ENCODE data around the gene SERPINA4. TPM values are rescaled to one million over a fixed set of nuclear protein-coding genes. Genes with fewer than 3 reads are reported as not detected.
A peak's percentile ranks its signal among the peaks of the same experiment; 100 is the strongest.

Gene SERPINA4
- total RNA-seq, 1 donor from 2014 or later: not detected

DNA sequence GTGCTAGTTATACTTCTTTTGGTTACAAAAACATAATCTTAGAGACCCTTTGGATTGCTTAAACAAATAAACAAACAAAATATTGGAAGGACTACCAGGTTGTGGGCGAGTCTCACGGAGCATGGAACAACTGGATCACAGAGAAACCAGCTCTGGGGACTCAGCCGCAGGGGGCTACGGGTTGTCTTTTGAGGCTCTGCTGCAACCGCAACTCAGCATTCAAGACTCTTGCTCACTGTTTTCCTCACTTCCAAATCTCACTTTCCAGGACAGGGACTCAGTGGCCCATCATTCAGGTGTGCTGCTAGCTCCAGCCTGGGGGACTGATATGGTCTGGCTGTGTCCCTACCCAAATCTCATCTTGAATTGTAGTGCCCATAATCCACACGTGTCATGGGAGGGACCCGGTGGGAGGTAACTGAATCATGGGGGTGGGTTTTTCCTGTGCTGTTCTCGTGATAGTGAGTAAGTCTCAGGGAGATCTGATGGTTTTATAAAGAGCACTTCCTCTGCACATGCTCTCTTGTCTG, 14.0 kb upstream of the SERPINA4 start:
- intact Hi-C loops (cut with micrococcal nuclease): no loop called here
- DNase-seq (ENCODE audit: low spot score): no peak
- H3K27me3 Mint-ChIP-seq (ENCODE audit: low read depth): peaks cover under 1% of the 10 kb centered on the region
- H3K9me3 Mint-ChIP-seq: no peaks in the 10 kb centered on the region
- no peaks in the 10 kb centered on the region for H3K4me1 Mint-ChIP-seq (ENCODE audit: low read depth)
- H3K4me3 Mint-ChIP-seq (ENCODE audit: low read depth): no peak overlapping the region
- no peaks in the 10 kb centered on the region for H3K36me3 Mint-ChIP-seq (ENCODE audit: low read depth)
- H3K27ac Mint-ChIP-seq: no peak overlapping the region

DNA sequence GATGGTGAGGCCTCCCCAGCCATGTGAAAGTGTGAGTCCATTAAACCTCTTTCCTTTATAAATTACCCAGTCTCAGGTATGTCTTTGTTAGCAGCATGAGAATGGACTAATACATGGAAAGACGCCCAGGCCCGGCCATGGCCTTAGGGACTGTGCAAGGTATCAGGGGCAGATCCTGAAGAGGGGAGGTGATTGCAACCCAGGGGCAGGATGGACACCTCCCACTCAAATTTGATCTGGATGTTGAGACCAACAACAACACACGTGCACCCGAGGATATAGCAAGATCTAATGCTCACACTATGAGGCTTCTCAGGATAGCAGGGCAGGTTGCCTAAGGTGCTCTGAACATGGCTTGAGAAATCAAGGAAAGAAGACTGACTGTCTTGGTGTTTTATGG, 13.5 kb upstream of the SERPINA4 start:
- H3K36me3 Mint-ChIP-seq (ENCODE audit: low read depth): no peaks in the 10 kb centered on the region
- H3K4me1 Mint-ChIP-seq (ENCODE audit: low read depth): no peaks in the 10 kb centered on the region
- H3K27me3 Mint-ChIP-seq (ENCODE audit: low read depth): peaks cover 2% of the 10 kb centered on the region
- intact Hi-C loops (cut with micrococcal nuclease): loop anchor here (2.0 kb wide), 1 partner anchor 113 kb away; no protein-coding TSS in a partner anchor
- H3K9me3 Mint-ChIP-seq: no peaks in the 10 kb centered on the region
- DNase-seq (ENCODE audit: low spot score): no peak
- no peak overlapping the region for H3K4me3 Mint-ChIP-seq (ENCODE audit: low read depth)
- no peak overlapping the region for H3K27ac Mint-ChIP-seq

DNA sequence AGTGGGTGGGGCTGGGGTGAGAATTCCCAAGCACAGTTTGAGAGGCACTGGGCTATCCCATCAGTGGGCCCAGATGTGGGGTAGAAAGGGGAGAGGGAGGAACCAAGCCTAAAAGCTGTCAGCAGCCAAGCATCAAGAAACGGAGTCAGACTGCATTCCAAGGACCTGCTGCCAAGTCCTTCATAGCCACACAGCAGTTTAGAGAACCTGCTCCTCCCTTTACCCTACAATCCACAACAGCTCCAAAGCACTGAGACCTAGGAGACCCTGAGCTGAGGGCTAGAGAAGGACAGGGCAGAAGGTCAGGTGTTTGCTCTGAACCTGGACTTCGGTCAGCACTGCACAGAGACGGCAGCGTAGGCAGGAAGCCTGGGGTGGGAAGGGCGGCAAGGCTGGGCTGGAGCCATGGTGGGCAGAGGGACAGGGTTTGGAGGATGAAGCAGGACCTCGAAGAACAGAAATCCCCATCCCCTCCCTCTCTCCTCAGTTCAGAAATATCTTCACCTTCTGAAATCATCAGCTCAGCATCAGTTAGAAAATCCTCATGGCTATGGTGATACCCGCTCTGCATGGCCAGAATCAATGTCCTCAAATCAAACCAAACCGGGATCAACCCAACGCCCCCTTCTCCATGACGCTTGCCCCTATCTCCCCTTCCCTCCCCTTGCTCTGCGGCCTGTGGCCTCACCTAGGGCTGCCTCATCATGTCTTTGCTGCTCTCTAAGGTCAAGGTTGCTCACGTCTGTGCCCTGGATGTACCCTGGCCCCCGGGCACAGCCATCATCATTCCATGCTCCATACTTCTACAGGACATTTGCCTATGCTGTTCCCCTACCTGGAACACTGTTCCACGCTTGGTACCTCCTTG, 12.9 kb upstream of the SERPINA4 start:
- no peaks in the 10 kb centered on the region for H3K9me3 Mint-ChIP-seq
- no peak overlapping the region for H3K27ac Mint-ChIP-seq
- no peaks in the 10 kb centered on the region for H3K36me3 Mint-ChIP-seq (ENCODE audit: low read depth)
- intact Hi-C loops (cut with micrococcal nuclease): loop anchor here (2.0 kb wide), 1 partner anchor 114 kb away; no protein-coding TSS in a partner anchor
- H3K4me3 Mint-ChIP-seq (ENCODE audit: low read depth): no peak overlapping the region
- H3K4me1 Mint-ChIP-seq (ENCODE audit: low read depth): no peaks in the 10 kb centered on the region
- no peak for DNase-seq (ENCODE audit: low spot score)
- peaks cover 6% of the 10 kb centered on the region for H3K27me3 Mint-ChIP-seq (ENCODE audit: low read depth)

DNA sequence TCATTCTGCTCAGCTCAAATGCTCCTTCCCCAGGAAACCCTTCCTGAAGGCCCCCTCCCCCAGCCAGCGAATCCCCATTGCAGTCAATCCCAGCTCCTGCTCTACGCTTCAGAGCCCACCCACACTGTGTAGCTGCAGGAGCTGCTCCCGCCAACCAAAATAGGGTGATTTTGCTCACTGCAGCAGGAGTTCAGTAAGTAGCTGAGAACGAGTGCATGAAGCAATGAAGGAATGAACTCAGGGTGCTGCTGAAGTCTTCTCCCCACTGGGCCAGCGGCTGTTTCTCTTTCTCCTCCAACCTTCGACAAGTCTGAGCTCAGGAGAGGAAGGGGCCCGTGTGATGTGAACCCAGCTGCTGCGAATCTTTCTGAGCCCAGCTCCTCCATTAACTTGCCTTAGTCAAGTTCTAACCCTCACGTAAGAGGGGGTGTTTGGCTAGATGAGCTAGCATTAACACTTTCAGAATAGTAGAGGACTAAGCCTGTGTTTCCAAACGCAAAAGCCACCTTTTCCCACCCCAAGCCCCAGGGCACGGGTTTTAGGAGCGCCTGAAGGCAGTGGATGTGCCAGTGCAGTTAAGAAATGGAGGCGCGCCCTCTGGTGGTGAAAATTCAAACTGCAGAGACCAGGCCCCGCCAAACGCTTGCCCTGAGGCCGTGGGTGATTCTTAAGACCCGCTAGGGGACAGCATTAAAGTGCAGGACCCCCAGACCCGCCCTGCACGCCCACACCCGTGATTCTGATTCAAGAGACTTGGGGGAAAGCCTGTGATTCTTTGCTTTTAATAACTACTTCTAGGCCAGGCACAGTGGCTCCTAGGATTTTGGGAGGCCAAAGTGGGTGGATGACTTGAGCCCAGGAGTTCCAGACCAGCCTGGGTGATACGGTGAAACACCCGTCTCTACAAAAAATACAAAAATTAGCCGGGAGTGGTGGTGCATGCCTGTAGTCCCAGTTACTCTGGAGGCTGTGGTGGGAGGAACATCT, 11.9 kb upstream of the SERPINA4 start:
- Mint-ChIP-seq H3K4me3 (ENCODE audit: low read depth) (no peak overlapping the region), H3K27ac (no peak overlapping the region), H3K4me1 (ENCODE audit: low read depth) (no peaks in the 10 kb centered on the region), H3K9me3 (no peaks in the 10 kb centered on the region), H3K27me3 (ENCODE audit: low read depth) (peaks cover 8% of the 10 kb centered on the region), H3K36me3 (ENCODE audit: low read depth) (no peaks in the 10 kb centered on the region)
- peak; percentile 24 for DNase-seq (ENCODE audit: low spot score)
- intact Hi-C loops (cut with micrococcal nuclease): loop anchor here (2.0 kb wide), 1 partner anchor 114 kb away; no protein-coding TSS in a partner anchor

- no peaks in the 10 kb centered on the region for H3K36me3 Mint-ChIP-seq (ENCODE audit: low read depth)
- intact Hi-C loops (cut with micrococcal nuclease): no loop called here
Observed at GRCh38 chr14:94550041-94550440, 11.2 kb upstream of the SERPINA4 start.

GRCh38 chr14:94555991-94556390, 5.3 kb upstream of the SERPINA4 start:
- Mint-ChIP-seq H3K4me1 (ENCODE audit: low read depth) (no peaks in the 10 kb centered on the region), H3K36me3 (ENCODE audit: low read depth) (no peaks in the 10 kb centered on the region), H3K27ac (no peak overlapping the region), H3K27me3 (ENCODE audit: low read depth) (peaks cover 10% of the 10 kb centered on the region), H3K9me3 (no peaks in the 10 kb centered on the region), H3K4me3 (ENCODE audit: low read depth) (no peak overlapping the region)
- no peak for DNase-seq (ENCODE audit: low spot score)
- intact Hi-C loops (cut with micrococcal nuclease): no loop called here

More at GRCh38 chr14:94550041-94550440, 11.2 kb upstream of the SERPINA4 start:
- Mint-ChIP-seq H3K4me1 (ENCODE audit: low read depth) (no peaks in the 10 kb centered on the region), H3K4me3 (ENCODE audit: low read depth) (no peak overlapping the region), H3K27me3 (ENCODE audit: low read depth) (peaks cover 8% of the 10 kb centered on the region), H3K9me3 (no peaks in the 10 kb centered on the region), H3K27ac (no peak overlapping the region)
- DNase-seq (ENCODE audit: low spot score): no peak

DNA sequence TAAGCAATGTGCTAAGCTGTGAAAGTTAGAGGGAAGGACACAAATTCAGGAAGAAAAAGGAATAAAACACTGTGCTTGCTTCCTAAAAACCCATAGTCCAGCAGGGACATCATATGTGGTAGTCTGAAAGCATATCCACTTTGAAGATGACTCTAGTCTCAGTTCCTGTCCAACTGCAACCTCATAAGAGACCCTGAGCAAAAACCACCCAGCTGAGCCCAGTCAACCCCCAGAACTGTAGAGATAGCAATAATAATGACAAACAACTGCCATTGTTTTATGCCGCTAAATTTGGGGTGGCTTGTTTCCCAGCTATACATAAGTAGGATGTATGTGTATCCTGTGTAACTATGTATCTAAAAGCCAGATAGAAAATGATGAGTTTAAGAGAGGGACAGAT, 3.9 kb upstream of the SERPINA4 start:
- Mint-ChIP-seq H3K4me1 (ENCODE audit: low read depth) (no peaks in the 10 kb centered on the region), H3K4me3 (ENCODE audit: low read depth) (no peak overlapping the region), H3K27me3 (ENCODE audit: low read depth) (peaks cover 9% of the 10 kb centered on the region), H3K36me3 (ENCODE audit: low read depth) (no peaks in the 10 kb centered on the region), H3K9me3 (no peaks in the 10 kb centered on the region), H3K27ac (no peak overlapping the region)
- DNase-seq (ENCODE audit: low spot score): no peak
- intact Hi-C loops (cut with micrococcal nuclease): no loop called here

- intact Hi-C loops (cut with micrococcal nuclease): no loop called here
- DNase-seq (ENCODE audit: low spot score): no peak
- Mint-ChIP-seq H3K4me3 (ENCODE audit: low read depth) (no peak overlapping the region), H3K27me3 (ENCODE audit: low read depth) (peaks cover 2% of the 10 kb centered on the region), H3K27ac (no peak overlapping the region), H3K4me1 (ENCODE audit: low read depth) (no peaks in the 10 kb centered on the region), H3K36me3 (ENCODE audit: low read depth) (no peaks in the 10 kb centered on the region), H3K9me3 (no peaks in the 10 kb centered on the region)
Observed at GRCh38 chr14:94558842-94559241, 2.4 kb upstream of the SERPINA4 start.

- Mint-ChIP-seq H3K27me3 (ENCODE audit: low read depth) (peaks cover 2% of the 10 kb centered on the region), H3K4me3 (ENCODE audit: low read depth) (no peak overlapping the region)
Observed at GRCh38 chr14:94559638-94560290, 1.5 kb upstream of the SERPINA4 start.

DNA sequence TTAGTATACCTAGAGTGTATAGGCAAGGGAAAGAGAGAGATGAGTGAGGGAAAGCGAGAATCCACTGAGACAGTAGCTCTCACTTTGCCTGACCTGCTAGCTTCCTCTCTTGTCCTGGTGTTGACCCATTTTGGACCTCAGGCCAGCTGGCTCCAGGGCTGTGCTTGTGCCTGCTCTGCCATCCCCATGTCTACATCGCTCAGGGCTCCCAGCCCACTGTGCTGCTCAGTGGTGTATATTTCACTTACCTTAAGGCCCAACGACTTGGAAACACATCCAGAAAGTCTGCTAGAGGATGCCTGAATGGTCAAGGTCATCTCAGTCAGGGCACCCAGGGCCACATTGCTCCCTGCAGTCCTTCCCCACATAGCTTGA, 964 bp upstream of the SERPINA4 start:
- Mint-ChIP-seq H3K4me1 (ENCODE audit: low read depth) (no peaks in the 10 kb centered on the region), H3K4me3 (ENCODE audit: low read depth) (no peak overlapping the region), H3K9me3 (no peaks in the 10 kb centered on the region), H3K27me3 (ENCODE audit: low read depth) (peaks cover 2% of the 10 kb centered on the region), H3K27ac (no peak overlapping the region), H3K36me3 (ENCODE audit: low read depth) (no peaks in the 10 kb centered on the region)
- no peak for DNase-seq (ENCODE audit: low spot score)
- intact Hi-C loops (cut with micrococcal nuclease): no loop called here

More at GRCh38 chr14:94559638-94560290, 1.5 kb upstream of the SERPINA4 start:
- intact Hi-C loops (cut with micrococcal nuclease): no loop called here
- DNase-seq (ENCODE audit: low spot score): no peak
- Mint-ChIP-seq H3K4me1 (ENCODE audit: low read depth) (no peaks in the 10 kb centered on the region), H3K36me3 (ENCODE audit: low read depth) (no peaks in the 10 kb centered on the region), H3K27ac (no peak overlapping the region), H3K9me3 (no peaks in the 10 kb centered on the region)

- no peak overlapping the region for H3K27ac Mint-ChIP-seq
- no peak overlapping the region for H3K4me3 Mint-ChIP-seq (ENCODE audit: low read depth)
- DNase-seq (ENCODE audit: low spot score): no peak
- H3K4me1 Mint-ChIP-seq (ENCODE audit: low read depth): no peaks in the 10 kb centered on the region
- no peaks in the 10 kb centered on the region for H3K27me3 Mint-ChIP-seq (ENCODE audit: low read depth)
- no peaks in the 10 kb centered on the region for H3K9me3 Mint-ChIP-seq
- intact Hi-C loops (cut with micrococcal nuclease): no loop called here
- H3K36me3 Mint-ChIP-seq (ENCODE audit: low read depth): no peaks in the 10 kb centered on the region
Observed at GRCh38 chr14:94561656-94562010, 391 bp downstream of the SERPINA4 start.

DNA sequence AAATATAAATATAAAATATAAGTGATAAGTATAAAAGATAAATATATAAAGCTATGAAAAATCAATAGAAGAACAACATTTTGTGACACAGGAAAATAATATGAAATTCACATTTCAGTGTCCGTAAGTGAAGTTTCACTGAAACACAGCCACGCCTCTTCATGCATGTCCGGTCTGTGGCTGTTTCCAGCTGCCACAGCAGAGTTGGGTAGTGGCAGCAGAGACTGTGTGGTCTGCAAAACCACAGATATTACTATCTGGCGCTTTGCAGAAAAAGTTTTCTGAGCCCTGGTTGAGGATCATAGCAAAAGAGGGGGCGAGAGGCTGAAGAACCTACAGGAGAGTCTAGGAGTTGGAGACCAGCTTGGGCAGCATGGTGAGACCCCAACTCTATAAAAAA, 780 bp downstream of the SERPINA4 start:
- intact Hi-C loops (cut with micrococcal nuclease): no loop called here
- Mint-ChIP-seq H3K27me3 (ENCODE audit: low read depth) (no peaks in the 10 kb centered on the region), H3K4me1 (ENCODE audit: low read depth) (no peaks in the 10 kb centered on the region)

More for the DNA sequence above, 780 bp downstream of the SERPINA4 start:
- Mint-ChIP-seq H3K27ac (no peak overlapping the region), H3K4me3 (ENCODE audit: low read depth) (no peak overlapping the region), H3K36me3 (ENCODE audit: low read depth) (no peaks in the 10 kb centered on the region), H3K9me3 (no peaks in the 10 kb centered on the region)
- DNase-seq (ENCODE audit: low spot score): no peak

Measured in activated T-helper 2 cell treated with anti-CD3 and anti-CD28 coated beads, Interferon-gamma antibody, Interleukin-2, Interleukin-4, amounts not matched to agents 10 μg/mL and 5 μg/mL and 100 μg/mL, durations not matched to agents 14 hours and 24 hours and 36 hours (primary cell).